Tibial nerve (tissue), 4 donors: ENCODE data around the gene OAS1. TPM values are rescaled to one million over a fixed set of nuclear protein-coding genes. Genes with fewer than 3 reads are reported as not detected.

Experiments
- DNase-seq, 2 donors: peaks; one replicate each; pipeline ENCODE4 v3.0.0-alpha.2; 2019; ENCODE audit warnings: low spot score in 2 of 2
- H3K27ac ChIP-seq, 4 donors: fragments of 200-600 bp; sonication (generic) in 3 of 4; one replicate each; pipeline ENCODE4 v1.5.1; 2017 to 2019; ENCODE audit warnings: mild to moderate bottlenecking in 1 of 4
- H3K27me3 ChIP-seq, 2 donors: fragments of 200-600 bp; sonication (generic) in 1 of 2; one replicate each; pipeline versions ENCODE4 v1.5.1 to v1.6.0; 2017 to 2019
- H3K36me3 ChIP-seq, 3 donors: fragments of 200-600 bp; sonication (generic); one replicate each; pipeline ENCODE4 v1.5.1; 2018 to 2019
- H3K4me1 ChIP-seq, 4 donors: fragments of 200-600 bp; sonication (generic) in 3 of 4; one replicate each; pipeline ENCODE4 v1.5.1; 2017 to 2019
- H3K4me3 ChIP-seq, 4 donors: fragments of 200-600 bp; sonication (generic) in 3 of 4; one replicate each; pipeline ENCODE4 v1.5.1; 2017 to 2019; ENCODE audit warnings: mild to moderate bottlenecking in 1 of 4, moderate library complexity in 1 of 4
- H3K9me3 ChIP-seq, 4 donors: fragments of 200-600 bp; sonication (generic) in 3 of 4; one replicate each; pipeline ENCODE4 v1.5.1; 2017 to 2019
- EP300 ChIP-seq, 2 donors: sonication (generic); formaldehyde crosslinking; IDR thresholded peaks; one replicate each; pipeline ENCODE4 v1.6.1; 2017; ENCODE audit warnings: antibody characterized with exemption in 2 of 2, mild to moderate bottlenecking in 1 of 2
- POLR2A ChIP-seq, 2 donors: fragments of 450-650 bp; IDR thresholded peaks; one replicate each; pipeline ENCODE4 v1.6.1; 2017; ENCODE audit warnings: antibody characterized with exemption in 2 of 2, mild to moderate bottlenecking in 2 of 2, moderate library complexity in 2 of 2
- WGBS, 2 donors: methylation state at CpG; one replicate each; pipeline ENCODE4 v1.1.5; 2018; 5-methylcytosine and 5-hydroxymethylcytosine counted together
- total RNA-seq, 4 donors: library from RNA; depleted of rRNA; stranded (reverse); fragments of >200 nt; gene quantifications; one replicate each; pipeline ENCODE4 v1.1.0, GENCODE V29; 2016
- TF ChIP-seq, protein P1 (sequence below), 5 experiments: fragments of 200-600 bp in 3 of 5; fragments of 450-650 bp in 2 of 5; sonication (generic) in 3 of 5; IDR thresholded peaks; one replicate each; pipeline ENCODE4 v1.5.1; 2016 to 2019; ENCODE audit warnings: antibody characterized with exemption in 5 of 5, mild to moderate bottlenecking in 3 of 5, moderate library complexity in 2 of 5

Gene OAS1
- total RNA-seq, 4 donors from 2014 or later: 8.2 to 22.8 (median 11.3) TPM

DNA sequence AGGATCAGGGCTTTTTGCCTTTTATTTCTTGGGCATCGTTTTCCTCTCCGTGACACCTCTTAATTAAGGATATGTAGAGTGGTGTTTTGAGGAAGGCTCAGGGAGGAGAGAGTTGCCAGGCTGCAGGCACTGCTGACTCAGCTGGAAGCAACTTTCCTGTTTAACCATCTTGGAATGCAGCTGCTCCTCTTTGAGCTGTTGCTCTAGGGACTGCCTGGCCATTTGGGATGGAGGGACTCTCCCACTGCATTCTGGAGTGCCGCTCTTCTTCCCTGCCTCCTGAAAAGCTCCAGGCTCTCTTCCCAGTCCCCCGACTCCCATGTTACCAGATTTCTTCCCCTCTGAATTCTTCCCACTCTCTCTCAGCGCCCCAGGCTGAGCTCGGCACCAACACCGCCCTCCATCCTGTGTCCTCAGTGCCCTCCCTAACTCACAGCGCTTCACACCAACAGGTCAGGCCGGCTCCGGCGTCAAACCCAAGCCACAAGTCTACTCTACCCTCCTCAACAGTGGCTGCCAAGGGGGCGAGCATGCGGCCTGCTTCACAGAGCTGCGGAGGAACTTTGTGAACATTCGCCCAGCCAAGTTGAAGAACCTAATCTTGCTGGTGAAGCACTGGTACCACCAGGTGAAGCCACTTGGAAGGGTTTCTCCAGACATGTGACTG is 37.4 kb downstream of the OAS1 start:
- Histone ChIP-seq H3K9me3 (no peaks in the 10 kb centered on the region), H3K4me3 (no peak overlapping the region), H3K27ac (no peak overlapping the region), H3K36me3 (peaks cover 0 to 61% (median 0%) of the 10 kb centered on the region in 3 donors), H3K4me1 (peaks cover 0 to 15% (median 8%) of the 10 kb centered on the region in 4 donors), H3K27me3 (no peaks in the 10 kb centered on the region)
- TF ChIP-seq, protein P1, sequence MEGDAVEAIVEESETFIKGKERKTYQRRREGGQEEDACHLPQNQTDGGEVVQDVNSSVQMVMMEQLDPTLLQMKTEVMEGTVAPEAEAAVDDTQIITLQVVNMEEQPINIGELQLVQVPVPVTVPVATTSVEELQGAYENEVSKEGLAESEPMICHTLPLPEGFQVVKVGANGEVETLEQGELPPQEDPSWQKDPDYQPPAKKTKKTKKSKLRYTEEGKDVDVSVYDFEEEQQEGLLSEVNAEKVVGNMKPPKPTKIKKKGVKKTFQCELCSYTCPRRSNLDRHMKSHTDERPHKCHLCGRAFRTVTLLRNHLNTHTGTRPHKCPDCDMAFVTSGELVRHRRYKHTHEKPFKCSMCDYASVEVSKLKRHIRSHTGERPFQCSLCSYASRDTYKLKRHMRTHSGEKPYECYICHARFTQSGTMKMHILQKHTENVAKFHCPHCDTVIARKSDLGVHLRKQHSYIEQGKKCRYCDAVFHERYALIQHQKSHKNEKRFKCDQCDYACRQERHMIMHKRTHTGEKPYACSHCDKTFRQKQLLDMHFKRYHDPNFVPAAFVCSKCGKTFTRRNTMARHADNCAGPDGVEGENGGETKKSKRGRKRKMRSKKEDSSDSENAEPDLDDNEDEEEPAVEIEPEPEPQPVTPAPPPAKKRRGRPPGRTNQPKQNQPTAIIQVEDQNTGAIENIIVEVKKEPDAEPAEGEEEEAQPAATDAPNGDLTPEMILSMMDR (IDR thresholded peaks at IDR 0.05): no peak
- TF ChIP-seq EP300 (IDR thresholded peaks at IDR 0.05) (no peak), POLR2A (IDR thresholded peaks at IDR 0.05) (no peak)
- 88 to 92% methylated on average over 15 of the region's 15 CpGs for WGBS, 2 donors
- DNase-seq: no peak

- DNase-seq: no peak
- Histone ChIP-seq H3K4me3 (no peak overlapping the region), H3K36me3 (peaks cover 0 to 75% (median 0%) of the 10 kb centered on the region in 3 donors), H3K27me3 (no peaks in the 10 kb centered on the region), H3K4me1 (peaks cover 0 to 1% (median 0%) of the 10 kb centered on the region in 4 donors), H3K27ac (no peak overlapping the region), H3K9me3 (no peaks in the 10 kb centered on the region)
- WGBS, 2 donors: 93 to 96% methylated on average over 4 of the region's 4 CpGs
- TF ChIP-seq, protein P1 (IDR thresholded peaks at IDR 0.05): no peak
- TF ChIP-seq EP300 (IDR thresholded peaks at IDR 0.05) (no peak), POLR2A (IDR thresholded peaks at IDR 0.05) (no peak)
Measured at GRCh38 chr12:112945515-112945914, 38.8 kb downstream of the OAS1 start.

DNA sequence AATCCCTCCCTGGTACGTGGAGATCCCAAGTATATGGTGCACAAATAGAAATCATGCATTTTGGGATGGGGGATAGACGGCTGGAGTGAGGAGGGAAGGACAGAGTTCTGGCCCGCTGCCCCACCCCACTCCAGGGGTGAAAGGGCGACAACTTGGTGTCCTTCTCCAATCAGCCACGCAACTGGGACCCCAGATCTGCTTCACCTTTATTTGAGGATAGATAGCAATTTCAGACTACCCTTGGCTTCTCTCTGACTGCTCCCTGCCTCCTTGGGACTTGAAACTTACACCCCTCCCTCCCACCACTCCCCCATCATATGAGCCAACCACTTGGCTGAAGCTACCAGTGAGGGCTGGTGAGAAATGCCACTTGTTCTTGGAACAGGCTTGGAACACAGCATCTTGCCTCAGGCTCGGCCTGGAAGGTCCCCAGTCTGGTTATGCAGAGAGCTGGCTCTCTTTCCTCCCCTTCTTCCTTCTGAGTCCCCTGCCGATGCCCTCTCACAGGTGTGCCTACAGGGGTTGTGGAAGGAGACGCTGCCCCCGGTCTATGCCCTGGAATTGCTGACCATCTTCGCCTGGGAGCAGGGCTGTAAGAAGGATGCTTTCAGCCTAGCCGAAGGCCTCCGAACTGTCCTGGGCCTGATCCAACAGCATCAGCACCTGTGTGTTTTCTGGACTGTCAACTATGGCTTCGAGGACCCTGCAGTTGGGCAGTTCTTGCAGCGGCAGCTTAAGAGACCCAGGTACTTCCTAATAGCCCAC is 39.7 kb downstream of the OAS1 start:
- WGBS, 2 donors: 79 to 90% methylated on average over 12 to 14 of the region's 14 CpGs
- no peak overlapping the region for H3K4me3 ChIP-seq
- H3K9me3 ChIP-seq: no peaks in the 10 kb centered on the region
- no peak overlapping the region for H3K27ac ChIP-seq
- no peaks in the 10 kb centered on the region for H3K27me3 ChIP-seq
- H3K4me1 ChIP-seq: no peaks in the 10 kb centered on the region
- no peak for DNase-seq
- H3K36me3 ChIP-seq: peaks cover 0 to 84% (median 0%) of the 10 kb centered on the region in 3 donors
- no peak for TF ChIP-seq EP300 (IDR thresholded peaks at IDR 0.05)
- TF ChIP-seq, protein P1 (IDR thresholded peaks at IDR 0.05): no peak
- TF ChIP-seq POLR2A (IDR thresholded peaks at IDR 0.05): no peak

- WGBS, 2 donors: 39 to 41% methylated on average over 1 of the region's 1 CpG
- no peak for DNase-seq
- Histone ChIP-seq H3K36me3 (peaks cover 0 to 93% (median 0%) of the 10 kb centered on the region in 3 donors), H3K9me3 (peaks cover 0 to 6% (median 0%) of the 10 kb centered on the region in 4 donors), H3K4me1 (no peaks in the 10 kb centered on the region), H3K4me3 (no peak overlapping the region), H3K27ac (no peak overlapping the region), H3K27me3 (no peaks in the 10 kb centered on the region)
- TF ChIP-seq EP300 (IDR thresholded peaks at IDR 0.05): no peak
- TF ChIP-seq, protein P1 (IDR thresholded peaks at IDR 0.05): no peak
- TF ChIP-seq POLR2A (IDR thresholded peaks at IDR 0.05): no peak
Measured at GRCh38 chr12:112947314-112947713, 40.6 kb downstream of the OAS1 start.

DNA sequence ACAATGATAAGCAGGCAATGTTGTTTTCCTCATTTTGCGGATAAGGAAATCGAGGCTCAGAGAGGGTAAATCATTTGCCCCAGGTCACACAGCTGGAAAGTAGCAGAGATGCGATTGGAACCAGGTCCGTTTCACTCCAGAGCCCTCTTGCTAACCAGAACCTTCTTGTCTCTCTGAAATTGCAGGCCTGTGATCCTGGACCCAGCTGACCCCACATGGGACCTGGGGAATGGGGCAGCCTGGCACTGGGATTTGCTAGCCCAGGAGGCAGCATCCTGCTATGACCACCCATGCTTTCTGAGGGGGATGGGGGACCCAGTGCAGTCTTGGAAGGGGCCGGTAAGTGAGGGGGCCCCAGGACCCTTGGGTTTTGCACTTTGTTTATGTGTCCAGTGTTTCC is 41.0 kb downstream of the OAS1 start:
- H3K9me3 ChIP-seq: peaks cover 0 to 11% (median 0%) of the 10 kb centered on the region in 4 donors
- peaks cover 0 to 97% (median 0%) of the 10 kb centered on the region in 3 donors for H3K36me3 ChIP-seq
- 94 to 98% methylated on average over 5 of the region's 5 CpGs for WGBS, 2 donors
- H3K27ac ChIP-seq: no peak overlapping the region
- H3K4me3 ChIP-seq: no peak overlapping the region
- DNase-seq: no peak
- H3K27me3 ChIP-seq: no peaks in the 10 kb centered on the region
- TF ChIP-seq EP300 (IDR thresholded peaks at IDR 0.05) (no peak), POLR2A (IDR thresholded peaks at IDR 0.05) (no peak)
- TF ChIP-seq, protein P1 (IDR thresholded peaks at IDR 0.05): no peak
- H3K4me1 ChIP-seq: no peaks in the 10 kb centered on the region
